Fibroblast of the conjunctiva (primary cell): ENCODE data around the gene LDLRAD4.

Source experiments
- DNase-seq: peaks from one replicate; pipeline ENCODE4 v3.0.0-alpha.2; 2010; ENCODE audit warnings: low read depth

Gene LDLRAD4

DNA sequence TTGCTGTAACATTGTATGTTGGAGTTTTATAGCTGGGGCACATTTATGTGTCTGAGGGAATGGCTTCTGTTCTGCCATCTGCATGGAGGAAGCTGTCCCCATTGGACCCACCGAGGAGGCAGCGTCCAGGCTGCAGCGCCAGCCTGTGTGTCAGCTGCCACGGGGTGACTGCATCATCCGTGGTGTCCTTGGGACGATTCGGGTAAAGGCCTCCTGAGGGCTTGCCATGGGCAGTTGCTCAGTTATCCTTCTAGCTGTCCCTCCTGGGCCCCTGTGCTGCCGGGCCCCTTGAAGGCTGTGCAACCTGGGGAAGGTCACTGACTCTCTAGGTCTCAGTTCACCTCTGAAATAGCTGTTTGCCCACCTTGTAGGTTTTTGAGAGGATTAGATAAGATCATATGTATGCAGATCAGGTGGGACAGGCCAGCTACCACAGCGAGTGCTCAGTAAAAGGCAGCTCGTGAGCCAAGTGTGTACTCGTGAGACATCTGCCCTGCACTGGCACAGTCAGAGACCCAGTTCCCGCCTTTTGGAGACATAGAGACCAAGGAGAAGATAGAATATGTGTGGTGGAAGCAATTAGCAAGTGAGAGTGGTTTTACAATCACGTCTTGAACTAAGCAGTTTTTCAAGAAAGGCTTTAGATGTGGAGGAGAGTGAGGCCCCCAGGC, 10.6 kb downstream of the LDLRAD4 start:
- no peak for DNase-seq

DNA sequence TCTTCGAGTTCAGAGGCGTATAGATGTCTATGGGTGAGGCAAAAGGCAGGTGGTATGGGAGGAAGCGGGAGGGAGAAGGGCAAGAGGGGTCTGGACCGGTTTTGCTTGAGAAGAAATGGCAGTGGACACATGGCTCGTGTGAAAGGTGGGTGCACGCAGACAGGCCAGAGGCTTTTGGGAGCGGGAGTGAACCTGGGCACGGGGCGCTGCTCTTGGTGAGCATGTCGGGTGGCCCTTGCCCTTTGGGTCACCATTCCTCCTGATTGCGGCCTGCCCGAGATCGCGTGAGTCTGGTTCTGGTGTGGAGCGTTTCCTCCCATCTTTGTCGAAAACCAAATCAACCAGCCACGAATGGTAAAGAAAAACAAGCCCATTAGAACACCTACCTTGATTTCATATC, 12.6 kb downstream of the LDLRAD4 start:
- no peak for DNase-seq

DNA sequence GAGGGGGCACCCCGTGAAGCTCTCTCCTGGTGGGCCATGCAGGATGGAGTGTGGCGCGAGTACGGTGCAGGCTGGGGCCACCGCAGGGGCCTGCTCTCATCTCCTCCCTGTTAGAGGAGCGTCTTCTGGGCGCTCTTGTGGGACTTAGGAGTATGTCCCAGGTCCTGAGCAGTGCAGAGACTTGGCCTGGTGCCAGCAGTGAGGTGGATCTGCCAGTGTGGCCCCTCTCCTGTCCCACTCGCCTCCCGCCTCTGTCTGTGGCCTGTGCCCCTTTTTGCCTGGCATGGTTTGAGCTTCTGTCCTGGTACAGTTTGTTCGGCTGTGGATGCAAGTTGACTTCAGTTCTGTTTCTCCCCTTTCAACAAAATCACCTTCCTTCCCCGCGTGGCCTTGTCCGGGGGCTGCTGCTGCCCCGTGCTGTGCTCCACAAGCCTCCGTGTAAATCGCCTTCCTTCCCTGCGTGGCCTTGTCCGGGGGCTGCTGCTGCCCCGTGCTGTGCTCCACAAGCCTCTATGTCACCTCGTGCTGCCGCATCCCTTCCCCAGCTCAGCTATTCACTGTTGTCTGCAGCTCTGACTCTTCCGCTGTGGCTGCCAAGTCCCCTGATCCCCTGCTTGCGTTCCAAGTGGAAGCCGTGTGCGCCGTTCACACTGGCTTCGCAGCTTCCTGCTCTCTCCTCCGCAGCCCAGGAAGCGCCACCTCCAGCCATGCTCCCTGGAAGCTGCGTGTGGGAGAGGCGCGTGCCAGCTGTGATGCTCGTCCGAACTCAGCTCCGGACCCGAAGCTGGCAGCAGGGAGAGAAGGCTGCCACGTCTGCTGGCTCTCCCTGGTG, 13.7 kb downstream of the LDLRAD4 start:
- DNase-seq, result no peak

DNA sequence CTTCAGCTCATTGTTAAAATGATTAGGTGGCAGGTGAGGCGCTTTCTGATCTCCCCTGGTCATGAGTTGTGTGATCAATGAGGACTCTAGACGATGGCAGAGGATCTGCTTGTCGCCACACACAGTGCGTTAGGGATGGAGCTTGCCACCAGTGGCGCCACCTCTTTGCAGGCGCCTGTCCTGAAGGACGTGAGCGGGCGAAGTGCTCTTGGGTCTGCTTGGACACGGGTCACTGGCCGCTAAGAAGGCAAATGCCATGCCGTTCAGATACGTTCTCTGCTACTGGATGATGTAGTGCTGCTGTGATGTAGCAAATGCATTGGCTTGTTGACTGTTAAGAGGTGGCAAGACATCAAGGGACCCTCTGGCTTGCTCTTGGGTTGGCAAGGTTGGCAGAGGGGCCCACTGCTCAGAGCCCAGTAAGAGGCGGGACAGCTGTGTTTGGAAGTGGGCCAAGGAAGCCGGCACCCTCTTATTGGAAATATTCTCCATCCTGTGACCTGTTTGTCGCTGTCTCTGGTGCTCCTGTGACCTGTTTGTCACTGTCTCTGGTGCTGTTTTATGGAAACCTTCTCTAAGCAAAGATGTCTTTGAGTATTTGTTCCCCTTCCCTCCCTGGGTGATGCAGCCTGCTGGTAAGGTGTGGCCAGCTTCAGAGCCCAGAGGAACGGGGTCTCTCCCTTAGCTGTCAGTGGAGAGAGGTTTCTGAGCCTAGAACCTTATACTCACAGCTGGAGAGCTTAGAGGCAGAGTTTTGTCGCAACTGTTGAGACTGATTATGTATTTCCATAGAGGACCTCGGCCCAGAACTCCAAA, 14.6 kb downstream of the LDLRAD4 start:
- no peak for DNase-seq

DNA sequence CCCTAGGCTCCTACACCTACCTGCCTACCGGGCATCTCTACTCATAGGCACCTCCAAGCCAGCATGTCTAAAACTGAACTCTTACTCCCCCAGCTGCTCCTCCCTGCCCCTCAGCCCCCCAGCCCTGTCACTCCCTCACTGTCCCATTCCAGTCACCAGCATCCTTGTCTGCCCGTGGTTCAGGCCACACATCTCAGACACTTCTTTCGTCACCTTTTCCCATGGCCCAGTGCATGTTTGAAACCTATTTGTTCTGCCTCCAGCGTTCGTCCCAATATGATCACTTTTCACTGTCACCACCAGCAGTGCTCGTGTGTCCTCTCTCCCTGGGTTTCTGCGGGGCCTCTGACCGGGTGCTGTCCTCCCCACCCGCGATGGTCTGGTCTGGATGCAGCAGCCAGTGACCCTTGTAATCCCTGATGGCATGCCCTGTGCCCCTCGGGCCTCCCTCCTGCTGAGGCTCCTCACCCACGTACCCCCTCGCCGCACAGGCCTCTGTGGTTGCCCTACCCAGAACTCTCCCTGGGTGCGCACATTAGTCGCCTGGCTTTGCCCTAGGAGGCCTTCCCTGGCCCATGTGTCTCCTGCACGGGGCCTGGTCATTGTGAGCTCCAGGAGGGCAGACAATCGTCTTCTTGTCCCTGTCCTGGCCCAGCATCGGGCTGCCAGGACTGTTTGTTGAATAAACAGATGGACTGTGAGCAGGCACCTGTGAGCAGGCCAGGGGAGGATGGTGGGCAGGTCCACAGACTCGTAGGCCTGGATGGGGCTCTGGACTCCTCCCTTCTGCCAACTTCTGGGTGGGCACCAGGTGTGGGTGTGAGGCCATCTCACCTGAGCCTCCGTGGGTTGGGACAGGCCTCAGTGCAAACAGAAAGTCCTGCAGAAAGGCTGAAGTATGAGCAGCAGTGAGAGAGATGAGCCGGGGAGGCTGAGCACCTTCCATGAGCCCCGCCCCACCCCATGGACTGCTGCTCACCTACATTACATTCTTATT, 15.5 kb downstream of the LDLRAD4 start:
- DNase-seq, result no peak

DNA sequence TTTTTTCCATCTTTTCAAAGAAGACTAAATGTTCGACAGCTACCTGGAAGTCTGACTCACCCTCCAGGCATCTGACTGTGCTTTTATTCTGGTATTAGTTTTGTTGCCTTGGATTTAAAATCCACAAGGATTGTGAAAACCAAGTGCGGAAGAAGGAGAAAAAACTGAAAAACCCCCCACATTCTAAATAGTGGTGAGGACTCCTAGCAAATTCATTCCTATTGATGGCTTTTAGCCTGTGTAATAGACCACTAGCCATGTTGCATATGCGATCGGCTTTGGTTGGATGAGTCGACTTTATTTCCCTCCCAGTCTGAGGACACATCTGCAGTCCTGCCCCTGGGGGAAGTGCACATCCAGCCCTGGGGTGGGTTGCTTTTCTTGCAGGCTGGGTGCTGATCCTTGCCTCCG, 16.9 kb downstream of the LDLRAD4 start:
- no peak for DNase-seq

DNA sequence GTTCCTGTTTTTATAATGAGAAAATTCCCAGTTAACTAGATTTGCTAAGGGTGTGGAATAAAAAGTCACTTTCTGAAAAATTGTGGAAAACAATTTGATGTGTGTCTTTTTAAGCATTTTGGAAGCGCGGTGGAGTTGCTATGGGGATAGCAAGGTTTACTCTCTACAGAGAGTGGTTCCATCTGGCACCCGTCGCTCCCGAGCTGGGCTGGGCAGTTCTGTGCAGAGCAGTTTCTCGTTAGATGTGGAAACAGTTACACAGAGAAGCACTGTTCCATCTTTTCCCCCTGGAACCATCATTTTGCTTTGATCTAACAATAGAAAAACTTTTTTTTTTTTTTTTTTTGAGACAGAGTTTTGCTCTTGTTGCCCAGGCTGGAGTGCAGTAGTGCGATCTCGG, 17.4 kb downstream of the LDLRAD4 start:
- no peak for DNase-seq

DNA sequence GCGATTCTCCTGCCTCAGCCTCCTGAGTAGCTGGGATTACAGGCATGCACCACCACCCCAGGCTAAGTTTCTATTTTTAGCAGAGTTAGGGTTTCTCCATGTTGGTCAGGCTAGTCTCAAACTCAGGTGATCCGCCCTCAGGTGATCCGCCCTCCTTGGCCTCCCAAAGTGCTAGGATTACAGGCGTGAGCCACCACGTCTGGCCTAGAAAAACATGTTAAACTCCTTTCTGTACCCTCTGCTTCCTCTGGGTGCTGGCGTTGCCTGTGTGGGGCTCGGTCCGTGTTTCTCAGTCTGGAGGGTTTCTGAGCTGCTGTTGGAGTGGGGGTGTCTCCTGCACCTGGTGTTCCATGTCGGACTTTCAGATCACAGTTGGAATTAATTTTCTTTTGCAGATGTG, 17.9 kb downstream of the LDLRAD4 start:
- DNase-seq, result no peak

DNA sequence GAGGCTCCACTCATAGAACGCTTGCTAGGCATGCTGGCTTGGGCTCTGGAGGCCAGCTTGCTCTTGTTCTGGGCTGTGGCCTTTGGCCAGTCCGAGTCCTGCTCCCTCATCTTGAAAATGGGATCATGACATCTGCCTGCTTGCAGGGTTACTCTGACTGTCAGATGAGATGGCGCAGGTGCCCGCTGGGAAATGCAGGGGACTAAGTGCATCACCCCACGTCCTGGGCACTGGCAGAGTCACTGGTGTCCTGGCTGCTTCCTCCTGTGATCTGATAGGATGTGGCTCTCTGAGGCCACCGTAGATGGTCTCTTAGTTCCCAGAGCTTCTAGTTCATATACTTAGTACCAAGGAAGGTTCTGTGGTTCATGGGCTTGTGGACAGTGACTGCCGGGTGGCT, 18.5 kb downstream of the LDLRAD4 start:
- DNase-seq, result no peak

DNA sequence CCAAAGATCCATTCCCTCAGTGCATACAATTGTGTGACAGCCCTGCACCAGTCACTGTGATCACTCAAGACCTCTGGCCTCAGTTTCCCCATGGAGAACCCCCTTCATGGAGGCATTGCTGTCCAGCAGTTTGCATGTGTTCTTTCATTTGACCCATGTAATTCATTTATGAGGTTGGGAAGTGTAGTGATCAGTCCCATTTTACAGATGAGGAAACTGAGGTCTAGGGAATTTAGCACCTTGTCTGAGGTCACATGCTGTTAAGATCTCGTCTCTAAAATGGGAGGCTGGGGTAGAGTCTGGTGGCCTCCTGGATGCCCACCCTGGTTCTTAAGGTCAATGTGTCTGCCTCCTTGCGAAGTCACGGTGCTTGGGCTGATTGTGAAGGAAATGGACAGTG, 19.1 kb downstream of the LDLRAD4 start:
- DNase-seq, result no peak

DNA sequence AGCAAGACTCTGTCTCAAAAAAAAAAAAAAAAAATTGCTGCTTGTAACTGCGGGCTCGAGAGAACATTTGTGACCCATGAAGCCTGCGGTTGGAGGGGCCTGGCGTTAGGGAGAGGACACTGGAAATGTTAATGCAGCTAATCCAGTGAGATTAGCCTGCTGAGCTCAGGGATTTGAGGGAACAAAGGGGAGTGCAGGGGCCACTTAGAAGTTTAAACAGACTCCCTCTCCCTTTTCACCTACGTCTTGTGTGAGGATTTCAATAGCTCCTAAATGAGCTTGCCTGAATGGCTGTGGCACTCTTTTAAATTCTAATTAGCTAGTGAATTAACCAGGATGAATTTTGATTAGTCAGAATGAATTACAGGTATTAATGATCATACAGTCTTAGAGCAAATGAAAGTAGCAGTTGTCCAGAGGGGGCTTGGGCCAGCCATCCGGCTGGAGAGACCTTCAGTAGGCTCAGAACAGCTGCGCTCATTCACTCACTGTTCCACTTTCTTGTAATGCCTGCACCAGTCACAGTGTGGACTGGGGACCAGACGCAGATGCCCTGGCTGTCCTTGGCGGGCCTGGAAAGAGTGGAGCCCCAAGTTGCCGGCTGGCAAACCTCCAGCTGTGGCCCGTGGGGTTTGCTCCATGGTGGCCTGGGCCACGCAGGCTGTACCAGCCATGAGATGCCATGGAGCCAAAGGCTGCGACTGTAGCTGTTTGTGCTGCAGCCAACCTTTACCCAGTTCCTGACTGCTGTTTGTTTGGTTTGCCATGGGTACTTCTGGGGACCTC, 20.8 kb downstream of the LDLRAD4 start:
- no peak for DNase-seq

DNA sequence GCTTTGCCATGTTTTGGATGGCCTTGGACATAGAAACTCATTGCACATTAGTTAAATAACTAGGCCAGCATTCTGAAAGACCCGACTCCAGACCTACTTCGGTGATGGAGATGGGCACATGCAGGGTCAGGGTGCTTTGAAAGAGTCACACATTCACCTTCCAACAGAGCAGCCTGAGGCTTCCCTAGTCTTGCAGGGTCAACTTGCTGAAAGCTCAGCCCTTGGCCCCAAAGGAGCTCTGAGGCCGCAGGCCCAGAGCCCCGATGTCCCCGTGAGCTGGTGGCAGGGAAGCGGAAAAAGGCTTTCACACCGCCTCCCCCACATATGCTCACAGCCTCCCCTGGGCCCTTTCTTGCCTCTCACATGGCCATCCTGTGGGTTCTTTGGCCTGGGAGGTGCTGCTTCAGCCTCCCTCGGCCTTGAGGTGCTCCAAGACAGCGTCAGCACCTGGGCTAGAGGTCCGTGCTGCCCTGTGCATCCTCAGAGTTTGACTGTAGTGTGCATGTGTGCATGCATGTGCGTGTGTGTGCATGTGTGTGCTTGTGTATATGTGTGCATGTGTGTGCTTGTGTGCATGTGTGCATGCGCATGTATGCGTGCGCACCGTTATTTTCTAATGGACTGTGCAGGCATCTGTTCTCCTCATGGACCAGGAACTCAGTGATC, 21.6 kb downstream of the LDLRAD4 start:
- no peak for DNase-seq

DNA sequence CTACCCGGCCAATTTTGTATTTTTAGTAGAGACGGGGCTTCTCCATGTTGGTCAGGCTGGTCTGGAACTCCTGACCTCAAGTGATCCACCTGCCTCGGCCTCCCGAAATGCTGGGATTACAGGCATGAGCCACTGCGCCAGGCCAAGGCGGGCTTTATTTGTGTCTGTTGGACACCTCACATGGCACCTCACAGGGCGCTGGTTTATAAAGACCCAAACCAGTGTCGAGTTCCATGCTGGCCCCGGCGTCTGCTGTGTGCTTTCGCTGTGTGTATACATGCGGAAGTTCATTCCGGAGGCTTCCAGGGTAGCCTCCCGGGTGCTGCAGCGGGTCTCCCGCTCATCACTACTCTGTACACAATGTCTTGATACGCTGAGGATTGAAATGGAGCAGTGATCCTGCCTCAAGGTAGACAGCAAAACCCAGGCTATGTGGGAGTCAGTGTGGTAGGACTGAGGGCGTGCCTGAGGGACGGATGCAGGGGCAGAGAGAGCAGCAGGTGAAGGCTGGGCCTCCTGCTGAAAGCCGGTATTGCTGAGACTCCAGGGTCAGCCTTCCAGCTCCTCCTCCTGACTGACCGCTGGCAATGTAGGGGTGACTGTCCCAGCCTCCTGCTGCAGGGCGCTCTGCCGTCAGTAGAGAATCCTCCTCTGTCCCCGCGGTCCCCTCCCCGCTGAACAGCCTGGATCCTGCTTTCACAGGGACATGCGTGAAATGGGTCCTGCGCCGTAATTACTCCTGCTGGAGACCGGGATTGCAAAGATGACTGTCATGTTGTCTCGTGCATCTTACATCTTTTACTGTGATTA, 22.7 kb downstream of the LDLRAD4 start:
- DNase-seq, result no peak

DNA sequence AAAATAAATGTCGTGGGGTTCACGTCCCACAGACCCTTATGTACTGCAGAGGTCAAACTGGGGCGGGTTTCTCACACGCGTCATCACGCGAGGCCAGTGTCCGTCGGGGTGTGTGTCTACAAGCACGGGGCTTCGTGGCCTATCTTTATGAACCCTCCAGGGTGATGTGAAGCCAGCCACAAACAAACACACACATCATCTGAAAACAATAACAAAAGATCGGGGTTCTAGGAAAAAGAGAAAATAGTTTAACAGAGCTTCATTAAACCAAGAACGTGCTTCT, 23.3 kb downstream of the LDLRAD4 start:
- no peak for DNase-seq

DNA sequence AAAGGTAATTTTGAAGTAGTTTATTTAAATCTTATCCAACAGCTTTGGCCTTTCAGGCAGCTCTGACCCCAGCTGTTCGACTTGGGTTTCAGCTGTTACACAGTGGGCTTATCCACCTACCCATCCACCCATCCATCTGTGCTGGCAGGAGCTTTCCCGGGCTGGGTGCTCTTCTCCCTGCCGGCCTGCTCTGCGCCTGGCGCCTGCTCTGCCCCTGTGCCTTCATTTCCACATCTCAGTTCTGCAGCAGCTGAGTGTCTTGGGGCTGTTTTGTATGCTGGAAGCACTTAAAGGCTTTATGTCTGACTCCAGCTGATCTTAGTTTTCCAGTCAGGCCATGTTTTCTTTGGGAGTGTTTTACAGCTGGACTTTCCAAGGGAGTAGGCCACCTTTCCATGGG, 24.2 kb downstream of the LDLRAD4 start:
- DNase-seq, result no peak

DNA sequence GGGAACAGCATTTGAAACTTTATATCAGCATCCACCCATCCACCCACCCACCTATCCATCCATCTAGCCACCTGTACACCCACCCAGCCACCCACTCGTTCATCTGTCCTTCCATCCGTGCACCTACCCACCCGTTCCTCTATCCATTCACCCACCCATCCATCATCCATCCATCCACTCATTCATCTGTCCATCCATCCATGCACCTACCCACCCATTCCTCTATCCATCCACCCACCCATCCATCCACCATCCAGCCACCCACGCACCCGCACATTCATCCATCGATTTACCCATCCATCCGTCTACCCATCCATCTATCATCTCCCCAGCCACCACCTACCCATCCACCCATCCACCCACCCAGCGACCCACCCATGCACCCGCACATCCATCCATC, 24.8 kb downstream of the LDLRAD4 start:
- DNase-seq, result no peak

DNA sequence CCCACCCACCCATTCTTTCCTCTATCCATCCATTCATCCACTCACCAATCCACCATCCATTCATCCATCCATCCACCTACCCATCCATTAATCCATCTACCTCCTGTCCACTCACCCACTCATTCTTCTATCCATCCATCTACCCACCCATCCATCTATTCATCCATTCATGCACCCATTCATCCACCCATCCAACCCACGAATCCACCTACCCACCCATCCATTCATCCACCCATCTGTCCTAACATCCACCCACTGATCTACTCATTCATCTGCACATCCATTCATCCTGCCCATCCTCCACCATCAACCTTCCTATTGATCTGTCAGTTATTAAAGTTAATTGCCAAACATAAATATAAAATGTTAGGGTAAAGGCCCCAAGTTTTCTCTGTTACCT, 25.6 kb downstream of the LDLRAD4 start:
- DNase-seq, result no peak

DNA sequence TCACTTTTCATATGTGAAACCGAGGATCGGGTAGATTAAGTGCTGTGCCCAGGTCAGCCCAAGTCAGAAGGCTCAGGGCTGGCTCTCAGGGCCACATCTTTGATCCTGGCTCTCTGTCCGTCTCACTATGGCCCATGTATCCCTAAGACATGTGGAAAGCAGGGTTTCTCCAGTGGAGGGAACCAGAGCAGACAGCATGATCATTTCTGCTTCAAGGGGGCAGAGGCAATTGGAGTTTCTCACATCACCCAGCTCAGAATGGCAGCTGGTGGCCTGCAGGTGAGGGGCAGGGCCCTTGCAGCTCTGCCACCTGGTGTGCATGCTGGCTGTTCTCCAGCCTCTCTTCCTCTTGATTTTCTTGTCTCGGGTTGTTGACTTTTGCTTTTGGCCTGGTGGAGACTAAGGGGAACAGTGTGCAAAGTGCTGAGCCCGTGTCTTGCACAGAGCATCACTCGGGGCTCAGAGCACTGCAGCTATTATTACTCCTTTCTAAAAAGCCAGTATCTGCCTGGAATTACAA, 27.0 kb downstream of the LDLRAD4 start:
- no peak for DNase-seq

DNA sequence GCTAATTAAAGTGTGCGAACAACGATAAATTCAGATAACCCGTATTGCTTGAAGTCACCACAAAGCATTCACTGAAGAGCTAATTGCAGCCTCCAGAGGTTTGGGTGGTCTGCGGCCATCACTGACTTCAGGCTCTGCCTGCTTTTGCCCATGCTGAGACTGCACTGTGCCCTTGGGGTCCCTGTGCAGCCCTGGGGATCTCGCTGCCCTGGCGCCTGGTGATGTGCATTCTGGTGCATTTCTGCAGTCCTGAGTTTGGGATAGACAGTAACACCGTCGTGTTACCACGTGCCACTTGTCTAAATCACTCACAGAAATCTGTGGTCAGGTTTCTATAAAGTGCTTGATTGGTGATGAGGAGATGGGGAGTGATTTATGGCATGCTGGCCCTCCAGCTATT, 27.6 kb downstream of the LDLRAD4 start:
- no peak for DNase-seq
